Measurements from ENCODE around the gene GOLGA8B. TPM values are rescaled to one million over a fixed set of nuclear protein-coding genes. Genes with fewer than 3 reads are reported as not detected.
"Not testable (repeated sequence)": the region's sequence is repeated elsewhere in the genome, so short reads cannot be mapped to it uniquely, and the experiment has no call there.

Gene GOLGA8B, protein sequence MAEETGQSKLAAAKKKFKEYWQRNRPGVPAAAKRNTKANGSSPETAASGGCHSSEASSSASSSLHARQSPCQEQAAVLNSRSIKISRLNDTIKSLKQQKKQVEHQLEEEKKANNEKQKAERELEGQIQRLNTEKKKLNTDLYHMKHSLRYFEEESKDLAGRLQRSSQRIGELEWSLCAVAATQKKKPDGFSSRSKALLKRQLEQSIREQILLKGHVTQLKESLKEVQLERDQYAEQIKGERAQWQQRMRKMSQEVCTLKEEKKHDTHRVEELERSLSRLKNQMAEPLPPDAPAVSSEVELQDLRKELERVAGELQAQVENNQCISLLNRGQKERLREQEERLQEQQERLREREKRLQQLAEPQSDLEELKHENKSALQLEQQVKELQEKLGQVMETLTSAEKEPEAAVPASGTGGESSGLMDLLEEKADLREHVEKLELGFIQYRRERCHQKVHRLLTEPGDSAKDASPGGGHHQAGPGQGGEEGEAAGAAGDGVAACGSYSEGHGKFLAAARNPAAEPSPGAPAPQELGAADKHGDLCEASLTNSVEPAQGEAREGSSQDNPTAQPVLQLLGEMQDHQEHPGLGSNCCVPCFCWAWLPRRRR
- total RNA-seq = 100 to 1,000 TPM; 115 to 234 TPM

DNA sequence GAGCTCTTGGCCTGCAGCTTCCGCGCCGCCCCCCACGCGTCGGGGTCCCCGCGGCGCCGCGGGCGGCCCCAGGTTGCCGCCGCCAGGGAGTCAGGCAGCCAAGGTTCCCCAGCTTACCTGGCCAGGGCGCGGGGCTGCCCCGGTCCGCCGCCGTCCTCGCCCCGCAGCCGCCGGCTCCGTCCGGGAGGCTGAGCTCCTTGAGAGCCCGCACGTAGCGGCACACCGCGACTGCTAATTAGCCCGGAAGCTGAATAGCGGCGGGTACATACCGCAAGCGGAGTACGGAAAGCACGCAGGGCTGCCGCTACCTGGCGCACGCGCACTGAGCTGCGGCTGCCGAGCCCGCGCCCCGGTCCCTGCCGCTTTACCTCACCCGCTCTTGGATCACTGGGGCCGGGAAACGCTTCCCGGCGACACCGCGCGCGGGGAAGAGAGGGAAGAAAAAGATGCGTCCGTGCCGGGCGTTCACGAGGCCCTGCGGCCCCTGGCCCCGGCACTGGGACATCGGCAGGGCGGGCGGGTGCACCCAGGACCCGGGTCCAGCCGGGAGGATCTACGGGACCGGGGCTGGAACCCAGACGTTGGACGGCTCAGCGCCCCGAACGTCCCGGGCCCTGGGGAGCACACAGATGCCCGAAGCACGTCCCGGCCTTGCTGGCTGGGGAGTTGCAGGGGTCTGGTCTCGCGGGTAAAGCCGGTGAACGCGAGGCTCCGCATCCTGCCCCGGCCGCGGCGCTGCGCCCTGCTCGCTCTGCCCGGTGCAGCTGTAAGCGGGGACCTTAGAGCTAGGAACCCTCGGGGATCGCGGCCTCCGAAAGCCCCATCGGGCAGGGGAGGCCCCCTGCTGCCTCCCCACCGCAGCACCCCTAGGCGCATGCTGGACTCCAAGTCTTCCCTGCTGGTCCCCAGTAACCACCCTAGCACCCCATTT lies at the start of gene GOLGA8B:
TSS of gene GOLGA8B (minus strand) at position 253 of the 931 bp plus-strand sequence. CDS start 47,739 bp downstream, outside the sequence.
- peak; percentile 85 for DNase-seq (ENCODE audit: low spot score)
- no peaks in the 10 kb centered on the region for H3K9me3 Mint-ChIP-seq
- H3K36me3 Mint-ChIP-seq = no peaks in the 10 kb centered on the region
- peak within 1 kb of the TSS; percentile 87 for H3K4me3 Mint-ChIP-seq
- ATAC-seq = peak; percentile 85 to 89
- peak within 1 kb of the TSS; percentile 43 to 76 for H3K27ac Mint-ChIP-seq
- H3K4me1 Mint-ChIP-seq (ENCODE audit: low read depth in 2 of 2) = peaks cover 20 to 32% of the 10 kb centered on the region in 2 donors
- H3K27me3 Mint-ChIP-seq = peaks cover 7% of the 10 kb centered on the region in 2 donors

DNA sequence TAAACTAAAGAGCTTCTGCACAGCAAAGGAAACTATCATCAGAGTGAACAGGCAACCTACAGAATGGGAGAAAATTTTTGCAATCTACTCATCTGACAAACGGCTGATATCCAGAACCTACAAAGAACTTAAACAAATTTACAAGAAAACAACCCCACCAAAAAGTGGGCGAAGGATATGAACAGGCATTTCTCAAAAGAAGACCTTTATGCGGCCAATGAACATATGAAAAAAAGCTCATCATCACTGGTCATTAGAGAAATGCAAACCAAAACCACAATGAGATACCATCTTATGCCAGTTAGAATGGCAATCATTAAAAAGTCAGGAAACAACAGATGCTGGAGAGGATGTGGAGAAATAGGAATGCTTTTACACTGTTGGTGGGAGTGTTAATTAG lies 49.7 kb upstream of the GOLGA8B start:
- peaks cover 11 to 26% of the 10 kb centered on the region in 2 donors for H3K27me3 Mint-ChIP-seq
- not testable (repeated sequence) for H3K4me1 Mint-ChIP-seq (ENCODE audit: low read depth in 2 of 2); ATAC-seq; H3K9me3 Mint-ChIP-seq; DNase-seq (ENCODE audit: low spot score); H3K36me3 Mint-ChIP-seq; H3K4me3 Mint-ChIP-seq; H3K27ac Mint-ChIP-seq

DNA sequence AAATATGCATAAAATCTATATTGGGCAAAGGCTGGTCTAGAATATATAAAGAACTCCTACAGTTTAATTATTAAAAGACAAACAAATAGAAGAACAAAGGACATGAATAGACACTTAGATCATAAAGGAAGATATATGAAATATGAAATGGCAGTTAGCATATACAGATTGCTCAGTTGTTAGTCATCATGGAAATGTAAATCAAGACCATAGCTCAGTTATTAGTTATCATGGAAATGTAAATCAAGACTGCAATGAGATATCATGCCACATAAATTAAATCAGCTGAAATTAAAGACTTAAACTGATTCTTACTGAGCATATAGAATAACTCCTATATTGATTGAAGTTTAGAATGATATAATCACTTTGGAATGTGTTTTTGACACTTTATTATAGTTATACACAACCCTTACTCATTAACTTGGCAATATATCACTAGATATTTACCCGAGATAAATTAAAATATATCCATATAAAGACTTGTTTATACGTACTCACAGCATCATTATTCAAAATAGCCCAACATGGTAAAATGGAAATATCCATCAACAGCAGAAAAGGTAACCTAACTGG lies 45.2 kb upstream of the GOLGA8B start:
- peaks cover 13 to 47% of the 10 kb centered on the region in 2 donors for H3K27me3 Mint-ChIP-seq
- no peak overlapping the region for H3K27ac Mint-ChIP-seq
- no peak overlapping the region for H3K4me3 Mint-ChIP-seq
- no peak for DNase-seq (ENCODE audit: low spot score)
- no peaks in the 10 kb centered on the region for H3K4me1 Mint-ChIP-seq (ENCODE audit: low read depth in 2 of 2)
- ATAC-seq = no peak
- H3K9me3 Mint-ChIP-seq = no peaks in the 10 kb centered on the region
- H3K36me3 Mint-ChIP-seq = no peaks in the 10 kb centered on the region

DNA sequence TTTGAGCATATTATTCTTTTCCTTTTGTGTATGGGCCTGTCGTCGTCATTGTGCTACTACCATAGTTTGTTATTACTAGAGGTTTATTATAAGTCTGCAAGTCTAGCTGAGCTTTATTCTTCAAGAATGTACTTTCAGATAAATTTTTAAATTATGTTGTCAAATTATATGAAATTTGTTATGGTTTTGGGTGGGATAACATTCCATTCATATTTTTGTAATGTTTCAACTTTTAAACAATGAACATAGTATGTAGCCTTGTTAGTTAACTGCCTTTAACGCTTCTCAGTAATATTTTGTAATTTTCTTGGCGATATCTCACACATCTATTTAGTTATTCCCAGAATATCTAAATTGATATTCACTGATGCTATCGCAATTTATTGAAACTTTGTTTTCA lies 41.6 kb upstream of the GOLGA8B start:
- no peak overlapping the region for H3K4me3 Mint-ChIP-seq
- H3K27me3 Mint-ChIP-seq = peaks cover 18 to 52% of the 10 kb centered on the region in 2 donors
- H3K36me3 Mint-ChIP-seq = no peaks in the 10 kb centered on the region
- no peak overlapping the region for H3K27ac Mint-ChIP-seq
- DNase-seq (ENCODE audit: low spot score) = no peak
- no peak for ATAC-seq
- H3K4me1 Mint-ChIP-seq (ENCODE audit: low read depth in 2 of 2) = no peaks in the 10 kb centered on the region
- H3K9me3 Mint-ChIP-seq = no peaks in the 10 kb centered on the region

DNA sequence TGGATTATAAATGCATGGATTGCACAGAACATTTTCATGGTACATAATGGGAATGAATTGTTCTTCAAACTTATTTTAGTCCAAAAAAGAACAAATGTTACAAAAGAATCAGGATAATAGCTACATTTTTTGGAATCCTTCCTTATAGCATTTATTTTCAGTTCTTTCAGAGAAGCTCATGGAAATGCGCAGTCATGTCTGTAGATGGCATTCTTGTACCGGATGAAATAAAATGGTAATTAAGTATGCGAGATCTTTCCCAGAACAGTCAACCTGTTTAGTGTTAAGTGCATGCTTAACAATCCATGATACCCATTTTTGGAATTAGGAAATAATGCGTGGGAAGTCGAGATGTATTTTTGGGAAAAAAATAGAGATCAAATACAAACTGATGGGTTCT lies 38.2 kb upstream of the GOLGA8B start:
- no peak overlapping the region for H3K4me3 Mint-ChIP-seq
- H3K4me1 Mint-ChIP-seq (ENCODE audit: low read depth in 2 of 2) = no peaks in the 10 kb centered on the region
- ATAC-seq (no peak), DNase-seq (ENCODE audit: low spot score) (no peak)
- peaks cover 14 to 48% of the 10 kb centered on the region in 2 donors for H3K27me3 Mint-ChIP-seq
- H3K27ac Mint-ChIP-seq = no peak overlapping the region
- no peaks in the 10 kb centered on the region for H3K36me3 Mint-ChIP-seq
- no peaks in the 10 kb centered on the region for H3K9me3 Mint-ChIP-seq

DNA sequence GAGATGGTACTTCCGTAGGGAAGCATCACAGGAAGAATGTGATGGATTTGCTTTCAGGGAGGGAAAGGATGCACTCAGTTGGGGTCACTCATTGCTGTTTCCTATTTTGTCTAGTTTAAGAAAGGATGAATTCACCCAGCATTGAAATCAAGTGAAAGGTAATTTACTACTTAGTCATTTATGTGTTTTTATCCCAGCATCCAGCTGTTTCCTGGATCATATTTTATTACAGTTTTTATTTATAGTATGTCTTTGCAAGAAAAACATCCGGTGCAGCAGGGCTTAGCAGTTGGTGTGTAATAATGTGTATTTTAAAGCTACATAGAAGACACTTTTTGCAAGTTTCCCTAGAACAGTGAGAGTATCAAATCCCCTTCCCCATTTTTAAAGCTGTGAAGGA lies 37.4 kb upstream of the GOLGA8B start:
- Mint-ChIP-seq H3K4me3 (no peak overlapping the region), H3K36me3 (no peaks in the 10 kb centered on the region), H3K27ac (no peak overlapping the region), H3K9me3 (no peaks in the 10 kb centered on the region), H3K4me1 (ENCODE audit: low read depth in 2 of 2) (no peaks in the 10 kb centered on the region), H3K27me3 (peaks cover 16 to 52% of the 10 kb centered on the region in 2 donors)
- DNase-seq (ENCODE audit: low spot score) (no peak), ATAC-seq (no peak)

DNA sequence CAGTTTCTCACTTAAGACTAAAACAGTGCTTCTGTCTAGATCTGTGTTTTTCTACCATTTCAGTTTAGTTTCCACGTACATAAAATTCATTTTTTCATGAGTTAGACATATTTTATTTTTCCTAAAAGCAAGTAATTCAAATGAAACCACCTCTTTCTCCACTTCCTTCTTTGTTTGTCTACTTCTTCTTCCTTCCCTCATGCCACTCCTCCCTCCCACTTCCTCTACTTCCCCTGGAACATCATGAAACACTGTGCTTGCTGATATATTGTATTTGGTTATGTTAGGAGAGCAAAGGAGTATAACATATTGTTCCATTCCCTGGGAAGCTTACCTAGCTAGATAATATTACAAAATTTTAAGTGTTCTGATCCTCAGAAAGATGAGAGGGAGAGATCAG lies 36.7 kb upstream of the GOLGA8B start:
- no peak overlapping the region for H3K4me3 Mint-ChIP-seq
- no peaks in the 10 kb centered on the region for H3K9me3 Mint-ChIP-seq
- no peak for ATAC-seq
- H3K4me1 Mint-ChIP-seq (ENCODE audit: low read depth in 2 of 2) = no peaks in the 10 kb centered on the region
- H3K36me3 Mint-ChIP-seq = no peaks in the 10 kb centered on the region
- no peak for DNase-seq (ENCODE audit: low spot score)
- no peak overlapping the region for H3K27ac Mint-ChIP-seq
- H3K27me3 Mint-ChIP-seq = peaks cover 16 to 51% of the 10 kb centered on the region in 2 donors

DNA sequence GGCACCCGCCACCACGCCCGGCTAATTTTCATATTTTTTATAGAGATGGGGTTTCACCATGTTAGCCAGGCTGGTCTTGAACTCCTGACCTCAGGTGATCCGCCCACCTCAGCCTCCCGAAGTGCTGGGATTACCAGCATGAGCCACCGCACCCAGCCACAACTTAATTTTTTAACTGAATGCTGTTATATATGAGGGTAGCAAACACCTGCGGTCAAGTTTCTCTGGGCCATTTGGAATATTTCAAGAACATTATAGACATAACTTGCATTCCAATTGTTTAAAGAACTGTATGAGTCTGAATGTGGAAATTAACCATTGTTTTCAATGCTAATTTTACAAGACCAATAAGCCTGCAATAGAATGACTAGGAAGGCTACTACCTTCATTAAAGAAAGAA lies 35.7 kb upstream of the GOLGA8B start:
- Mint-ChIP-seq H3K27me3 (peaks cover 14 to 41% of the 10 kb centered on the region in 2 donors), H3K9me3 (no peaks in the 10 kb centered on the region), H3K4me1 (ENCODE audit: low read depth in 2 of 2) (no peaks in the 10 kb centered on the region), H3K36me3 (no peaks in the 10 kb centered on the region), H3K27ac (no peak overlapping the region), H3K4me3 (no peak overlapping the region)
- ATAC-seq = no peak
- no peak for DNase-seq (ENCODE audit: low spot score)

DNA sequence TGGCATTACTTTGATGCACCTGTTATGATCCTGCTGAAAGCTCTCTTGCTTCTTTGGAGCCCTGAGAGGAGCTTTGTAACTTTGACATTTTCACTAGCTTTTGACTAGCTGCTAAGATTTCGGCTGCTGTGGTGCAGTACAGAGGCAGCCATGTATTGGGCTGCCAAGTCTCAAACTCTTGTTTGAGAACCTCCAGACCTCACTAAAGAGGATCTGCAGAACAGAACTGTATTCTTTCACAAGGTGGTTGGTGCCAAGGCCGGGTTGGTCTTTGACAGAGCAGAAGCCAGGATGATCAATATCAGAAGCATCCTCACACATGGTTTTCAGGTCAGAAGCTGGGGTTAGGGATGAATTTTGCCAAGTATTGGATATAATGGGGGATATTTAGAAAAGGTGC lies 34.6 kb upstream of the GOLGA8B start:
- Mint-ChIP-seq H3K4me3 (no peak overlapping the region), H3K9me3 (no peaks in the 10 kb centered on the region), H3K27ac (no peak overlapping the region), H3K36me3 (no peaks in the 10 kb centered on the region), H3K27me3 (peaks cover 18 to 44% of the 10 kb centered on the region in 2 donors), H3K4me1 (ENCODE audit: low read depth in 2 of 2) (no peaks in the 10 kb centered on the region)
- ATAC-seq (no peak), DNase-seq (ENCODE audit: low spot score) (no peak)

DNA sequence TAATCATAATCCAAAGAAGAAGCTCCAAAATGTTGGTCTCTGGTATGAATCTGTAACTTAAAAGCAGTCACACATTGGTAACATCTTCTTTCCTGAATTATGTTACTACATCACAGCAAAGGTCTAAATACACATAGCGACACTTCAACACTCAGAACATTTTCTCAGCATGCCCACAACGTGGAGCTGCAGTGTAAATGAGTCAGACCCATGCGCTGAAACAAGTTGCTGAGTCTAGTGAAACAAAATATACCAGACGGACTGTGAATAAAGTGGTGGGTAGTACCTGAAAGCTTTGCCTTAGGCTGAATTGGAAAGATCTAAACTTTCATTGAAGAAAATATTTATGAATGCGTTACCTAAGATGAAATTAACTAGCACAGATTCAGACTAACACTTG lies 33.2 kb upstream of the GOLGA8B start:
- H3K4me3 Mint-ChIP-seq = no peak overlapping the region
- H3K36me3 Mint-ChIP-seq = no peaks in the 10 kb centered on the region
- DNase-seq (ENCODE audit: low spot score) (no peak), ATAC-seq (peak in 1 of 2 donors; percentile 59)
- no peak overlapping the region for H3K27ac Mint-ChIP-seq
- no peaks in the 10 kb centered on the region for H3K9me3 Mint-ChIP-seq
- peaks cover 19 to 53% of the 10 kb centered on the region in 2 donors for H3K27me3 Mint-ChIP-seq
- H3K4me1 Mint-ChIP-seq (ENCODE audit: low read depth in 2 of 2) = no peaks in the 10 kb centered on the region

DNA sequence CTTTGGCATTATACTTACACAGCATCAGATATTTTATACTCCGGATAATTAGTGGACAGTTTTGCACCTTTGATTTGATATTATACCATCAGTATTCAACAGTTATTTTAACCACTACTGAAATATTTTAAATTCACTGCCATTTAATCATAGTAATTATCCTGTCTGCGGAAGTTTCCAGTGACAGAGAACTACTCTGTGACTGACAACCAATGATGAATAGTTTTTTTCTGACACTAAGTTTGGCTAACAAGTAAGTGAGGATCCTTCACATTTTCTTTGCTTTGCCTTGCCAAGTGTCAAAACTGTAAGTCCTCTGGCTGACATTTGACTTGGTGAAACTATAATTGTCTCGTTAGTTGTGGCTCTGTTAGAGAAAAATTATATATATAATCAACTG lies 30.5 kb upstream of the GOLGA8B start:
- no peaks in the 10 kb centered on the region for H3K36me3 Mint-ChIP-seq
- ATAC-seq = no peak
- no peak for DNase-seq (ENCODE audit: low spot score)
- H3K4me1 Mint-ChIP-seq (ENCODE audit: low read depth in 2 of 2) = peaks cover 0 to 9% of the 10 kb centered on the region in 2 donors
- peaks cover 10 to 43% of the 10 kb centered on the region in 2 donors for H3K27me3 Mint-ChIP-seq
- no peak overlapping the region for H3K4me3 Mint-ChIP-seq
- no peaks in the 10 kb centered on the region for H3K9me3 Mint-ChIP-seq
- no peak overlapping the region for H3K27ac Mint-ChIP-seq

DNA sequence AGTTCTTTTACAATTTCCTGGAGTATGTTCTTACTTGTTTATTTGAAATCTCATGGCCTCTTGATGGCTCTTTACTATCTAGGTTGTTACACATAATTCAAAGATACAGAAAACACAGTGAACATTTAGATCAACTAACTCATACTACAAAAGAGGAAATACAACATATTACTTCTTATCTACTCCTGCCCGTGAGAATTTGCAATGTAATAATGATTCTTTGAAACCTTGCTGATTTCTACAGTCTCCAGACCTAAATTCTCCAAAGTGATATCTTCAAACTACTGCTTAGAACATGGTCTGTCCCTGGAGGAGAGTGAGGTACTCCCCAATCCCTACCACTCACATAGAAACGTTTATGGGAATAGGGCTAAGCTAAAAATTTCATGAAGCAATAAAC lies 29.9 kb upstream of the GOLGA8B start:
- no peak for ATAC-seq
- Mint-ChIP-seq H3K27me3 (peaks cover 10 to 49% of the 10 kb centered on the region in 2 donors), H3K9me3 (no peaks in the 10 kb centered on the region), H3K36me3 (no peaks in the 10 kb centered on the region), H3K27ac (no peak overlapping the region), H3K4me3 (no peak overlapping the region), H3K4me1 (ENCODE audit: low read depth in 2 of 2) (peaks cover 0 to 9% of the 10 kb centered on the region in 2 donors)
- no peak for DNase-seq (ENCODE audit: low spot score)

DNA sequence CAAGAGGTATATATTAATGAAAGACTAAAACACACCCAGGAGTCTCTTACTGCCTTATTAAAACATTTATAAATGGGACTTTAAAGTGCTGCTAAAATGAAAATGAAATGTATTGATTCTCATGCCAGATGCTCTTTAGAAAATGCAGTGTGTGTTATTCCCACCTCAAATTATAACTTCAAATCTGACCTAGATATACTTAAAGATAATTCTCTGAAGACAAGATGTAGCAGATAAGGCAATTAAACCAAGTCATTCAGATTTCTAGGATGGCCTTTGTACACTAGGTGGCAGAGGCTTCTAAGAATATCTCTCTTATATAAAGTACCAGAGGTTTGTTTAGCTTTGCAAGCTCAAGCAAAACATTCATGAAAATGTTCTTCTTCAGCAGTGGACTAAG lies 26.9 kb upstream of the GOLGA8B start:
- H3K9me3 Mint-ChIP-seq = no peaks in the 10 kb centered on the region
- H3K4me1 Mint-ChIP-seq (ENCODE audit: low read depth in 2 of 2) = peaks cover 0 to 9% of the 10 kb centered on the region in 2 donors

More for the DNA sequence above, 26.9 kb upstream of the GOLGA8B start:
- DNase-seq (ENCODE audit: low spot score) (no peak), ATAC-seq (no peak)
- Mint-ChIP-seq H3K27me3 (peaks cover 6 to 35% of the 10 kb centered on the region in 2 donors), H3K4me3 (no peak overlapping the region), H3K36me3 (no peaks in the 10 kb centered on the region), H3K27ac (no peak overlapping the region)

All from natural killer cell treated with Interleukin-12 subunit alpha and Interleukin-12 subunit beta and Interleukin-15 and Interleukin-18, amount 100 ng/mL, for 72 hours (primary cell).